ENCODE measurements around the gene MYBPC3. TPM values are rescaled to one million over a fixed set of nuclear protein-coding genes. Genes with fewer than 3 reads are reported as not detected.

MYBPC3 gene
- polyA plus RNA-seq, 2 of the 4 experiments (the other 2 are of a cell fraction), result 0.05 to 0.06 TPM

GRCh38 chr11:47396049-47396320 lies 43.5 kb upstream of the MYBPC3 start:
- ATAC-seq (no peak), DNase-seq (ENCODE audit: low read depth in 1 of 2, low spot score in 1 of 2) (no peak), FAIRE-seq (no peak)
- Histone ChIP-seq H3K9me3 (no peaks in the 10 kb centered on the region), H3K4me3 (no peak overlapping the region), H3K4me1 (peaks cover 6% of the 10 kb centered on the region; the same call in 2 of the 3 replicates), H3K4me2 (no peak overlapping the region), H3K27ac (no peak overlapping the region)
- POLR2A ChIA-PET, result no interaction called here
- TF ChIP-seq NPAS2 (CRISPR knock-in tag; IDR thresholded peaks at IDR 0.05; ENCODE audit: borderline replicate concordance) (no peak), CHD4 (IDR thresholded peaks at IDR 0.05; ENCODE audit: borderline replicate concordance) (no peak)
- CTCF ChIA-PET, result interaction anchor here (0.7 to 0.9 kb wide), 2 partner anchors 16 to 23 kb away, joined by 3 read pairs; no protein-coding TSS in a partner anchor
- WGBS (ENCODE audit: missing lambda C conversion rate), result 78% methylated on average over 3 of the region's 3 CpGs

- DNase-seq (ENCODE audit: low read depth in 1 of 2, low spot score in 1 of 2) (no peak), ATAC-seq (no peak), FAIRE-seq (no peak)
- Histone ChIP-seq H3K27ac (no peak overlapping the region), H3K4me1 (peaks cover 2% of the 10 kb centered on the region; the same call in 2 of the 3 replicates), H3K4me3 (no peak overlapping the region), H3K4me2 (no peak overlapping the region), H3K9me3 (no peaks in the 10 kb centered on the region)
- POLR2A ChIA-PET, result no interaction called here
- no peak for TF ChIP-seq PHF8 (IDR thresholded peaks at IDR 0.05; ENCODE audit: borderline replicate concordance, low read depth)
- no peak for TF ChIP-seq EHF (CRISPR knock-in tag; IDR thresholded peaks at IDR 0.05)
- no peak for TF ChIP-seq EP300 (IDR thresholded peaks at IDR 0.05)
- TF ChIP-seq GATA3 (IDR thresholded peaks at IDR 0.05; ENCODE audit: borderline replicate concordance), result no peak
- no peak for TF ChIP-seq MAFK (IDR thresholded peaks at IDR 0.05; ENCODE audit: partially characterized antibody)
- no peak for TF ChIP-seq BHLHE40 (IDR thresholded peaks at IDR 0.05; ENCODE audit: low read depth, low read length)
- TF ChIP-seq RCOR1 (IDR thresholded peaks at IDR 0.05; ENCODE audit: low read depth, low read length), result no peak
- TF ChIP-seq NR3C1 (IDR thresholded peaks at IDR 0.05), result no peak
- TF ChIP-seq ZSCAN20 (CRISPR knock-in tag; IDR thresholded peaks at IDR 0.05), result no peak
- no peak for TF ChIP-seq NFE2L2 (conservative IDR thresholded peaks at IDR 0.05; ENCODE audit: low read length)
- CTCF ChIA-PET, result interaction anchor here (0.7 to 2.2 kb wide), 2 partner anchors 17 to 22 kb away, joined by 3 to 6 read pairs; partner anchors contain the start of gene SPI1
- 89% methylated on average over 15 of the region's 25 CpGs for WGBS (ENCODE audit: missing lambda C conversion rate)
Observed at GRCh38 chr11:47395223-47396048, 42.9 kb upstream of the MYBPC3 start.

GRCh38 chr11:47394322-47395222 lies 42.1 kb upstream of the MYBPC3 start:
- WGBS (ENCODE audit: missing lambda C conversion rate), result 88% methylated on average over 24 of the region's 39 CpGs
- H3K27ac ChIP-seq, result peak overlapping the region in 1 of 2 experiments; percentile 22; a peak in 1 of 6 replicates
- no peak overlapping the region for H3K4me2 ChIP-seq
- H3K4me1 ChIP-seq, result no peaks in the 10 kb centered on the region
- ATAC-seq (no peak), FAIRE-seq (no peak), DNase-seq (ENCODE audit: low read depth in 1 of 2, low spot score in 1 of 2) (no peak)
- POLR2A ChIA-PET, result no interaction called here
- no peaks in the 10 kb centered on the region for H3K9me3 ChIP-seq
- TF ChIP-seq POLR2AphosphoS2 (conservative IDR thresholded peaks at IDR 0.05; ENCODE audit: low read length) (no peak), RARB (CRISPR knock-in tag; IDR thresholded peaks at IDR 0.05) (no peak), EHMT2 (IDR thresholded peaks at IDR 0.05; ENCODE audit: low read depth) (no peak), CBX2 (IDR thresholded peaks at IDR 0.05; ENCODE audit: borderline replicate concordance, low read depth) (no peak), MYC (IDR thresholded peaks at IDR 0.05; ENCODE audit: borderline replicate concordance, low read length) (no peak), ZNF302 (CRISPR knock-in tag; IDR thresholded peaks at IDR 0.05) (no peak), HMGXB4 (CRISPR knock-in tag; IDR thresholded peaks at IDR 0.05; ENCODE audit: borderline replicate concordance) (no peak), KDM1A (IDR thresholded peaks at IDR 0.05; ENCODE audit: low read depth) (no peak), NFE2L2 (conservative IDR thresholded peaks at IDR 0.05; ENCODE audit: low read length) (no peak), HOXA7 (CRISPR knock-in tag; IDR thresholded peaks at IDR 0.05) (no peak)
- H3K4me3 ChIP-seq, result no peak overlapping the region
- CTCF ChIA-PET, result interaction anchor here (1.8 to 10.2 kb wide), 4 partner anchors 16 to 60 kb away, joined by 5 to 133 read pairs (median 10); partner anchors contain the start of gene SPI1
